ENCODE results near the gene SNX15.

The SNX15 gene

DNA sequence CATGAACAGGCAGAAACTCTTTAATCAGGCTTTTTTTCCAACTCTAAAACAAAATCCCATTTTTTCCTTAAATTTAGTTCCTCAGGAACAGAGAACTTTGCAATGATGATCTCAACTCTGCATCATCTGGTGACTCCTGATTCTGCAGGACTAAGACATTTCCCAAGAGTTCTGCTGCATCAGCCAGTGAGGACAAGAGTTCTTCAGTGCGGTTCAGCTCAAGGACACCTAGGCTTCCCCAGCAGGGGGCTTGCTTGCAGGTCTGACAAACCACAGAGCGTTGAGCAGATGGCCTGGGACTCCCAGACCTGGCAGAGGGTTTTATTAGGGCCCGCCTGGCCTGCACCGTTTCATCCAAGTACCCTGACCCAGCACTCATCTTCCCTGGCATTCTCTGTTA, 50.2 kb downstream of the SNX15 start:
- H3K4me1 ChIP-seq: peaks cover 38% of the 10 kb centered on the region
- peaks cover 66% of the 10 kb centered on the region for H3K36me3 ChIP-seq
- no peak overlapping the region for H3K9ac ChIP-seq
- H3K27ac ChIP-seq: no peak overlapping the region
- H4K20me1 ChIP-seq: peaks cover 30% of the 10 kb centered on the region; the same call in 1 of the 2 replicates
- no peaks in the 10 kb centered on the region for H3K9me3 ChIP-seq
- no peak for TF ChIP-seq Cebpa-rat (IDR thresholded peaks at IDR 0.05)
- H3K27me3 ChIP-seq: no peaks in the 10 kb centered on the region
- peak overlapping the region; percentile 49; the same call in 1 of the 2 replicates for H3K4me2 ChIP-seq
- H3K4me3 ChIP-seq: no peak overlapping the region

DNA sequence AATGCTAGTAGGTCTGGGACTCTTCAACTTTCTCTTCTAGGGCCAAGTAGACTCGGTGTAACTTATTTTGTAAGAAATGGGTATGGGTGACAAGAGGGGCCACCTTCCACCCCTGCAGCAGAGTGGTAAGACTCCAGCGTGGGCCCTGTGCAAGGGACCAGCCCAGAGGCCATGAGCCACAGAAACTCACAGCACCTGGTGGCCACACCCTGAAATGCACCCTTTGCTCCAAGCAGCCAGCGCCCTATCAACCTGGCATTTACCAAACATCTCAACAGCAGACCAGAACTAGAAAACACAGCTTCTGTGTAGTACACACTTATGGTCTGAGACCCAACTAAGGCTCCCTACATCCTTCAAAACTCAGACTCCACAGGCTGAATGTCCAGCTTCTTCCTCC, 50.9 kb downstream of the SNX15 start:
- peak overlapping the region; percentile 52 for H3K9ac ChIP-seq
- H3K4me1 ChIP-seq: peaks cover 45% of the 10 kb centered on the region

DNA sequence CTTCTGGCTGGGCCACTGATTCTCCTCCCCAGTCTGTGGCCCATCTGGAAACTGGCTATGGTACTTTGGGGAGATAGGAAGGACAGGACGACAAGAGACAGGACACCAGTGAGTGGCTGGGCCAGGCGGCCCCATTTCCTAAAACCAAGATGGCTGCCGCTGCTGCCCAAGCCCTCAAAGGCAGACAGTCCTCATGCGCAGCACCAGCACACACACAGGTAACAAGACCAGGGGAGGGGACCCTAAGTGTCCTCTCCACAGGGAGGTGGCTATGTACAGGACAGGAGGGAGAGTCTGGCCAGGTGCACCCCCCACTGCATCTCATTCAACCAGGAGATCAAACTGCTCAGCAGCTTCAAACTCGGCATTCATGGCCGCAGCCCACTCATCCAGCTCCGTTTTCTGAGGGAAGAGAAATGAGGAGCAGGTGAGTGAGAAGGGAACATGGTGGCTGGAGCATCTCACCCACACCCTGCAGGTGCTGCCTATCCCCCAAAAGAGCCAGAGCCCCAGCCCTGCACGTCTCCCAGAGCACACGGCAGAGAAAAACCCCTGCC, 51.6 kb downstream of the SNX15 start:
- no peaks in the 10 kb centered on the region for H3K9me3 ChIP-seq
- H3K36me3 ChIP-seq: peaks cover 66% of the 10 kb centered on the region
- TF ChIP-seq Cebpa-rat (IDR thresholded peaks at IDR 0.05): no peak
- peaks cover 49% of the 10 kb centered on the region for H3K4me1 ChIP-seq
- H3K27ac ChIP-seq: peak overlapping the region; percentile 40
- peaks cover 30% of the 10 kb centered on the region; the same call in 1 of the 2 replicates for H4K20me1 ChIP-seq
- no peaks in the 10 kb centered on the region for H3K27me3 ChIP-seq
- H3K4me3 ChIP-seq: no peak overlapping the region
- H3K4me2 ChIP-seq: peak overlapping the region; percentile 49
- H3K9ac ChIP-seq: peak overlapping the region; percentile 52

More for the DNA sequence above, 50.9 kb downstream of the SNX15 start:
- Histone ChIP-seq H3K27me3 (no peaks in the 10 kb centered on the region), H3K4me3 (no peak overlapping the region), H3K27ac (peak overlapping the region; percentile 40), H3K9me3 (no peaks in the 10 kb centered on the region), H3K36me3 (peaks cover 66% of the 10 kb centered on the region), H3K4me2 (peak overlapping the region; percentile 49), H4K20me1 (peaks cover 30% of the 10 kb centered on the region; the same call in 1 of the 2 replicates)
- TF ChIP-seq Cebpa-rat (IDR thresholded peaks at IDR 0.05): no peak

DNA sequence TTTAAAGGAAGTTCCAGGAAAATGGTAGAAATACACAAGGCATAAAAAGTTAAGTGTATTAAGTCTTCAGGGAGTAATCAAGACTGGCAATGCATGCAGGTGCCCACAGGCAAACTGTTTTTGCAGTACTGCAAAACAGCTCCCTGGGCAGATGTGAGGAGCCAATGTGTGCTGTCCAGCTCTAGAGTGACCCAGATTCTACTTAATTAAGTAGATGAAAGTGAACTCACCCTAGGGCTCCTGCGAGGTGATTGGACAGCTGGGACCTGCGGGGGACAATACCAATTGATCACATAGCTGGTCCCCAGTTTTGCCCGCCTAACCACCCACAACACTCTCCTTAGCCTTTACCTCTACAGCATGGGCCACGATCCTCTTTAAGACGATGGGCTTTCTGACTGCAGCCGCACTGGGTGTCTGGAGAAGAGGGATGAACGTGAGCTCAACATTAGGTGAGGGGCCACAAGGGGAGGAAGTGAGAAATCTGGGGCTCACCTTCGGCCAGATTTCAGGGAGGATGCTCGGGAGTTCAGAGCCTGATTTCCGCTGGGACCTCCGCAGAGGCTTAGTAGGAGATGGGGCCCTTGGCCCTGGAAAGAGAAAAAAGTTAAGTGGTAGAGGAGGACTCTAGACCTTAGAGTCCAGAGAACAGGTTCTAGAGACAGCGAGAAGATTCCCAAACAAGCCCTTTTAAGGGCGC, 56.0 kb downstream of the SNX15 start:
- peaks cover 53% of the 10 kb centered on the region for H3K4me1 ChIP-seq

DNA sequence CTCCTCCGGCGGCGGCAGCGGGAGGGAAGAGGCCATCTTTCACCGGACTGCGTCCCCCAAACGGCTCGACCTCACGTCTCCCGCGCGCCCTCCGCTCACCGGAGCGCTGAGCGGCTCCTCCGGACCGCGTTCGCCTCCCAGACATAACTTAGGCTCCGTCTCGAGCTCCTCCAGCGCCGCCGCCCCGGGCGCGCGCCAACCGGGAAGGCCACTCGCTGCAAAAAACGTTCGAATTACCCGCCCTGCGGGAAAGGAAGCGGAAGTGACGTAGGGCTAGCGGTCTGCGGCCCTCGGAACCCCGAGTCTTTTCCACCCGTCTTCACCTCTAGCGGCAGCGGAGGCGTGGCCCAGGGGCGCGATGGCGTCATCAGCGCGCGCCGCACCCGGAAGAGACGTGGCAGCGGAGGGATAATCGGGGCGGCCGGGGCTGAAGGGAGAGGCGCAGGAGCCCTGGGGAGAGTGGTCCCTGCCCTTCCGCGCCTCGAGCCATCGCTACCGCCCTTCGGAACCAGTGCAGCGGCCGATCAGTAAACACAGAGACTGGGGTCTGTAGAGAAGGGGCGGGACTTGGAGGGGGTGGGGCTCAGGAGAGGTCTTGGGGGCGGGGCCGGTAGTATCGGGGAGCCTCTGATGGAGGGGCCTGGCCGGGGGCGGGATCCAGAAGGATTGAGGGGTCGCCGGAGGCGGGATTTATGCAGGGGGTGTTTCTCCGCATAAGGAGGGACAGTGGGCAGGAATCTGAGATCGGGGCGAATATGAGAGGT, 56.8 kb downstream of the SNX15 start, which contains the start of the genes CDCA5 and ZFPL1:
Gene CDCA5 (minus strand): TSS at position 207 of the 764 bp plus-strand sequence. CDS start 62 bp downstream, at position 145.
Gene ZFPL1 (plus strand): TSS at position 389 of the 764 bp plus-strand sequence. CDS start 477 bp downstream, outside the sequence.
- no peaks in the 10 kb centered on the region for H3K9me3 ChIP-seq
- H4K20me1 ChIP-seq: peaks cover 6% of the 10 kb centered on the region; the same call in 1 of the 2 replicates
- H3K9ac ChIP-seq: peak within 1 kb of the TSS; percentile 88
- no peak for TF ChIP-seq Cebpa-rat (IDR thresholded peaks at IDR 0.05)
- peaks cover 72% of the 10 kb centered on the region for H3K36me3 ChIP-seq
- no peaks in the 10 kb centered on the region for H3K27me3 ChIP-seq
- H3K27ac ChIP-seq: peak within 1 kb of the TSS; percentile 86
- H3K4me2 ChIP-seq: peak within 1 kb of the TSS; percentile 99
- peaks cover 45% of the 10 kb centered on the region for H3K4me1 ChIP-seq
- H3K4me3 ChIP-seq: peak within 1 kb of the TSS; percentile 85

More for the DNA sequence above, 56.0 kb downstream of the SNX15 start:
- no peak for TF ChIP-seq Cebpa-rat (IDR thresholded peaks at IDR 0.05)
- peaks cover 14% of the 10 kb centered on the region; the same call in 1 of the 2 replicates for H4K20me1 ChIP-seq
- H3K27me3 ChIP-seq: no peaks in the 10 kb centered on the region
- peak overlapping the region; percentile 86 for H3K27ac ChIP-seq
- peak overlapping the region; percentile 88 for H3K9ac ChIP-seq
- H3K36me3 ChIP-seq: peaks cover 71% of the 10 kb centered on the region
- no peaks in the 10 kb centered on the region for H3K9me3 ChIP-seq
- peak overlapping the region; percentile 85 for H3K4me3 ChIP-seq
- H3K4me2 ChIP-seq: peak overlapping the region; percentile 97

DNA sequence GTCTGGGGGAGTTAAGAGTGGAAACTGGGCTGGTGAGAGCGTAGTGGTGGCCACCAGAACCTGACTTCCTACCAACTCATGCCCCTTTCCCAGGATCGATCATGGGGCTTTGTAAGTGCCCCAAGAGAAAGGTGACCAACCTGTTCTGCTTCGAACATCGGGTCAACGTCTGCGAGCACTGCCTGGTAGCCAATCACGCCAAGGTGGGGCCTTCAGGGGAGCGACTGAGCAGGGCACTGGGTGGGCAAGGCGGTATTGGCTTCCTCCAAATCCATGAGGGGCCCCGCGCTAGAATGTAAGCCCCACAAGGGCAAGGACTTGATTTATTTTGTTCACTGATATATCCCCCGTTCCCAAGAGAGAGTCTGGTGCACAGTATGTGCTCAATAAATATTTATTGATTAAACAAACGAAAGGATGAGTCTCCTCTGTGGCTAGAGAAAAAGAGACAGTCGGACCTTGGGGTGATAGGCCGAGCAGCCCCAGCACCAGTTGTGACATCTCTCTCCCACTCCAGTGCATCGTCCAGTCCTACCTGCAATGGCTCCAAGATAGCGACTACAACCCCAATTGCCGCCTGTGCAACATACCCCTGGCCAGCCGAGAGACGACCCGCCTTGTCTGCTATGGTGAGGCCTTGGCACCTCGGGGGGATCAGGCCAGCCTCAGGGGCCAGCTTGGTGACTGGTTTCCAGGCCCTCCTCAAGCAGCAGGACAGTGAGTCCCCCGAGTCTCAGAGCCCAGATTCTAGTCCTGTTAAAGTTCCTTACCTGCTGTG, 57.5 kb downstream of the SNX15 start:
- no peak for TF ChIP-seq Cebpa-rat (IDR thresholded peaks at IDR 0.05)
- Histone ChIP-seq H3K9me3 (no peaks in the 10 kb centered on the region), H4K20me1 (no peaks in the 10 kb centered on the region; the same call in 1 of the 2 replicates), H3K27me3 (no peaks in the 10 kb centered on the region), H3K27ac (peak overlapping the region; percentile 86), H3K9ac (peak overlapping the region; percentile 88), H3K4me2 (peak overlapping the region; percentile 99), H3K4me1 (peaks cover 39% of the 10 kb centered on the region), H3K4me3 (peak overlapping the region; percentile 85), H3K36me3 (peaks cover 72% of the 10 kb centered on the region)

DNA sequence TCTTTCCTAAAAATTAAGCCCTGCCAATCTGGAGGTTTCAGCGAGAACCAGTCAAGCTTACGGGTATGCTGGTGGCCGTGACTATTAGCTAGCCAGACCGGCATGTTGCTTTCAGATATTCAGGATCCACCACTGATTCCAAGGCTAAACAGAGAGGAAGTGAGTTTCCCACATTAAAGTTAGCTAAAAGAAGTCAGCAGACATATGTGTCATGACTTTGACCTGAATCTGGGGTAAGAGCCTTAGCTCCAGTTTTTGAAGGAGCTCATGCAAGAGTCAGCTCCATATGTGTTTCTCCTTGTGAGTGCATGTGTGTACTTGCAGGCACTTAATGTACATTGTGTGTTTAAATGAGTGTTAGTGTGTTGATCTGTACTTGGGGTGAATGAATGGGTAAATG, 58.2 kb downstream of the SNX15 start:
- Histone ChIP-seq H3K27me3 (no peaks in the 10 kb centered on the region), H3K9me3 (no peaks in the 10 kb centered on the region), H3K9ac (peak overlapping the region; percentile 88; the same call in 1 of the 2 replicates), H4K20me1 (no peaks in the 10 kb centered on the region; the same call in 1 of the 2 replicates), H3K4me3 (no peak overlapping the region), H3K27ac (no peak overlapping the region), H3K36me3 (peaks cover 68% of the 10 kb centered on the region), H3K4me1 (peaks cover 41% of the 10 kb centered on the region), H3K4me2 (peak overlapping the region; percentile 99)
- no peak for TF ChIP-seq Cebpa-rat (IDR thresholded peaks at IDR 0.05)

DNA sequence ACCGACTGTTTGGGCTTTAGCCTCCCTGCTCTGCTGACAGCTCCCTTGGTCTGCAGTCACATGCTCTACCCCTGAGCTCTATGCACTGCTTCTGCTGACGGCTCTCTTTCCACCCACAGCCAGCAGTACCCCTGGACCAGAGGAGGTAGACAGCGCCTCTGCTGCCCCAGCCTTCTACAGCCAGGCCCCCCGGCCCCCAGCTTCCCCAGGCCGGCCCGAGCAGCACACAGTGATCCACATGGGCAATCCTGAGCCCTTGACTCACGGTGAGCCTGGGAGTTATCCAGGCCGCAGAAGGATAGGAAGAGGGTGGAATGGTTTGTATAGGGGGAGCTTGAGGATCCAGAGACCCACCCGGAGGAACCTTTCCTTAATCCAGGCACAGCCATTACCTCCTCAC, 59.6 kb downstream of the SNX15 start:
- H3K27ac ChIP-seq: no peak overlapping the region
- no peaks in the 10 kb centered on the region for H3K9me3 ChIP-seq
- H3K4me2 ChIP-seq: no peak overlapping the region
- H3K9ac ChIP-seq: no peak overlapping the region
- peaks cover 36% of the 10 kb centered on the region for H3K4me1 ChIP-seq
- H3K27me3 ChIP-seq: no peaks in the 10 kb centered on the region
- H4K20me1 ChIP-seq: no peaks in the 10 kb centered on the region; the same call in 1 of the 2 replicates
- no peak for TF ChIP-seq Cebpa-rat (IDR thresholded peaks at IDR 0.05)
- H3K4me3 ChIP-seq: no peak overlapping the region
- H3K36me3 ChIP-seq: peaks cover 54% of the 10 kb centered on the region

DNA sequence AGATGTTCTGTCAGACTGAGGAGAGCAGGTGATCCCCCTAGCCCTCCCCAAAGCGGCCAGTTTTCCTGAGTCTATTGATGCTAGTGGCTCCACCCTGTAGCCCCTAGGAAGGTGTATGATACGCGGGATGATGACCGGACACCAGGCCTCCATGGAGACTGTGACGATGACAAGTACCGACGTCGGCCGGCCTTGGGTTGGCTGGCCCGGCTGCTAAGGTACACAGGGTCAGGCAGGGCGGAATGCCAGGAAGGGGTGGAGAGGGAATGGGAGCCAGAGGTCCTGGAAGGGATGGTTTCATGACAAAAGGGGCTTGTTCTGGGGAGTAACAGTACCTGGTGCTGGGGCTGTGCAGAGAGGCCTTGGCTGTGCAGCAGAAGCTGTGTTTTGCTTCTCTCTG, 60.0 kb downstream of the SNX15 start:
- TF ChIP-seq Cebpa-rat (IDR thresholded peaks at IDR 0.05): no peak
- Histone ChIP-seq H3K9me3 (no peaks in the 10 kb centered on the region), H3K4me2 (no peak overlapping the region), H3K9ac (no peak overlapping the region), H3K4me1 (peaks cover 32% of the 10 kb centered on the region), H3K4me3 (no peak overlapping the region), H3K36me3 (peaks cover 50% of the 10 kb centered on the region), H3K27me3 (no peaks in the 10 kb centered on the region), H3K27ac (no peak overlapping the region), H4K20me1 (no peaks in the 10 kb centered on the region; the same call in 1 of the 2 replicates)

Data from BLaER1 (cell line).